Measurements from ENCODE around the gene UBALD2.
"Not testable (repeated sequence)": the region's sequence is repeated elsewhere in the genome, so short reads cannot be mapped to it uniquely, and the experiment has no call there.

The UBALD2 gene

GRCh38 chr17:76278268-76278908 lies 13.2 kb downstream of the UBALD2 start:
- DNase-seq: no peak

- peak; percentile 81 for DNase-seq
Observed at GRCh38 chr17:76278952-76279741, 14.0 kb downstream of the UBALD2 start.

GRCh38 chr17:76279742-76280287 lies 14.7 kb downstream of the UBALD2 start:
- no peak for DNase-seq

GRCh38 chr17:76280650-76281049 lies 15.5 kb downstream of the UBALD2 start:
- no peak for DNase-seq

GRCh38 chr17:76281573-76282371 lies 16.6 kb downstream of the UBALD2 start:
- no peak for DNase-seq

GRCh38 chr17:76292567-76292966 lies 27.4 kb downstream of the UBALD2 start:
- DNase-seq: no peak

GRCh38 chr17:76293106-76293505 lies 28.0 kb downstream of the UBALD2 start:
- DNase-seq: no peak

GRCh38 chr17:76296186-76296585 lies 31.0 kb downstream of the UBALD2 start:
- no peak for DNase-seq

GRCh38 chr17:76296889-76297288 lies 31.7 kb downstream of the UBALD2 start:
- DNase-seq: no peak

GRCh38 chr17:76297436-76297835 lies 32.3 kb downstream of the UBALD2 start:
- DNase-seq: no peak

GRCh38 chr17:76304226-76305134 lies 39.3 kb downstream of the UBALD2 start:
- DNase-seq: no peak

GRCh38 chr17:76305135-76305454 lies 39.9 kb downstream of the UBALD2 start:
- DNase-seq: not testable (repeated sequence)

- no peak for DNase-seq
Observed at GRCh38 chr17:76307299-76307965, 42.3 kb downstream of the UBALD2 start.

- DNase-seq: no peak
Observed at GRCh38 chr17:76307966-76308338, 42.8 kb downstream of the UBALD2 start, which contains the start of gene QRICH2. Gene QRICH2, minus strand, starts transcription at chr17:76308276. Its CDS starts 278 bp downstream, at chr17:76307998.

- DNase-seq: no peak
Observed at GRCh38 chr17:76309461-76309860, 44.3 kb downstream of the UBALD2 start.

- DNase-seq: no peak
Observed at GRCh38 chr17:76312735-76313134, 47.6 kb downstream of the UBALD2 start.

GRCh38 chr17:76314392-76315227 lies 49.5 kb downstream of the UBALD2 start:
- no peak for DNase-seq

- DNase-seq: no peak
Observed at GRCh38 chr17:76317535-76317934, 52.4 kb downstream of the UBALD2 start.

- no peak for DNase-seq
Observed at GRCh38 chr17:76318586-76318985, 53.4 kb downstream of the UBALD2 start.

Measured in inflammatory macrophage treated with lipopolysaccharide for 4 hours (primary cell).